Measurements from ENCODE around the gene PRR11.

DNA sequence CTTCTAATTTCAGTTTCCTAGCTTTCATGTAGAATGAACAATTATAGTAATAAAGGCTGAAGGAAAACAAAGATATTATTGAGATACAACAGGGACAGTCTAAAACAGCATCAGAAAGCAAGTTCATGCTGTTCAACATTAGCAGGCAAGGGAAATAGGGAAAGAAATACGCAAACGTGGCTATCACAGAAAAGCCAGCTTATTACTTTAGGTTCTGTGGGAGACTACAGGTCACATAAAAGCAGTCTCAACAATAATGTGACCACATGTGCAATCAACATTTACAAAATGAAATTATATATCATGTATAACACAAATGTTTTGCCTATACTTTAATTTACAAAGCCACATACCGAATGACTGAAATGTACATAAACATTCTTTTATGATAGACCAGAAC is 44.0 kb upstream of the PRR11 start:
- TF ChIP-seq, protein P1, sequence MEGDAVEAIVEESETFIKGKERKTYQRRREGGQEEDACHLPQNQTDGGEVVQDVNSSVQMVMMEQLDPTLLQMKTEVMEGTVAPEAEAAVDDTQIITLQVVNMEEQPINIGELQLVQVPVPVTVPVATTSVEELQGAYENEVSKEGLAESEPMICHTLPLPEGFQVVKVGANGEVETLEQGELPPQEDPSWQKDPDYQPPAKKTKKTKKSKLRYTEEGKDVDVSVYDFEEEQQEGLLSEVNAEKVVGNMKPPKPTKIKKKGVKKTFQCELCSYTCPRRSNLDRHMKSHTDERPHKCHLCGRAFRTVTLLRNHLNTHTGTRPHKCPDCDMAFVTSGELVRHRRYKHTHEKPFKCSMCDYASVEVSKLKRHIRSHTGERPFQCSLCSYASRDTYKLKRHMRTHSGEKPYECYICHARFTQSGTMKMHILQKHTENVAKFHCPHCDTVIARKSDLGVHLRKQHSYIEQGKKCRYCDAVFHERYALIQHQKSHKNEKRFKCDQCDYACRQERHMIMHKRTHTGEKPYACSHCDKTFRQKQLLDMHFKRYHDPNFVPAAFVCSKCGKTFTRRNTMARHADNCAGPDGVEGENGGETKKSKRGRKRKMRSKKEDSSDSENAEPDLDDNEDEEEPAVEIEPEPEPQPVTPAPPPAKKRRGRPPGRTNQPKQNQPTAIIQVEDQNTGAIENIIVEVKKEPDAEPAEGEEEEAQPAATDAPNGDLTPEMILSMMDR (IDR thresholded peaks at IDR 0.05; ENCODE audit: insufficient read depth, low read depth, low read length) = no peak
- no peak for TF ChIP-seq EZH2 (IDR thresholded peaks at IDR 0.05; ENCODE audit: insufficient read depth, low read length)

All from astrocyte (in vitro differentiated cells and primary cell).